ENCODE results near the gene SYPL1. TPM values are rescaled to one million over a fixed set of nuclear protein-coding genes. Genes with fewer than 3 reads are reported as not detected.

Gene SYPL1
- total RNA-seq, 1 experiment from 2014 or later: 27.7 TPM

- DNase-seq: peak; percentile 98
- H3K27me3 ChIP-seq: no peaks in the 10 kb centered on the region
- no peaks in the 10 kb centered on the region for H3K9me3 ChIP-seq
- H3K4me3 ChIP-seq: peak overlapping the region; percentile 31
- H3K36me3 ChIP-seq: no peaks in the 10 kb centered on the region
Measured at GRCh38 chr7:106064771-106065574, 47.1 kb downstream of the SYPL1 start.

DNA sequence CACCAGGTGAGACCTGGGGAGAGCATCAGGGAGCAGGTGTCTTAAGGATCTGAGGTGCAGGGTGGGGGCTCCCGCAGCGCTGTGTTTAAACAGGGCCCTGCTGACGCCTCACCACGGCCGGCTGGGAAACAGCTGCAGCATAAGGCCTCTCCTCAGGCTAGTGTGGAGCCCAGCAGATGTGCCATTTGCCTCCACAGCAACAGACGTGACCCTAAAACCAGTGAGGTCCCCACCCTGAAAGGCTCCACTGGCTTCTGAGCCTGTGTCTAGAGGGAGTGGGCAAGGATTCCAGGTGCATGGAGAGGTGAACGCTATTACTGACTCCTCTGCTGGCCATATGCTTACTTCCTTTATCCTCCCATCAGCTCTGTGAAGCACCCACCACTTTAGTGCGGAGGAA is 47.8 kb downstream of the SYPL1 start:
- DNase-seq: no peak

GRCh38 chr7:106063692-106064091 is 48.4 kb downstream of the SYPL1 start:
- Histone ChIP-seq H3K27me3 (no peaks in the 10 kb centered on the region), H3K9me3 (no peaks in the 10 kb centered on the region), H3K4me3 (no peak overlapping the region), H3K36me3 (no peaks in the 10 kb centered on the region)
- DNase-seq: no peak

More for the DNA sequence above, 47.8 kb downstream of the SYPL1 start:
- Histone ChIP-seq H3K9me3 (no peaks in the 10 kb centered on the region), H3K27me3 (no peaks in the 10 kb centered on the region), H3K4me3 (no peak overlapping the region), H3K36me3 (no peaks in the 10 kb centered on the region)

DNA sequence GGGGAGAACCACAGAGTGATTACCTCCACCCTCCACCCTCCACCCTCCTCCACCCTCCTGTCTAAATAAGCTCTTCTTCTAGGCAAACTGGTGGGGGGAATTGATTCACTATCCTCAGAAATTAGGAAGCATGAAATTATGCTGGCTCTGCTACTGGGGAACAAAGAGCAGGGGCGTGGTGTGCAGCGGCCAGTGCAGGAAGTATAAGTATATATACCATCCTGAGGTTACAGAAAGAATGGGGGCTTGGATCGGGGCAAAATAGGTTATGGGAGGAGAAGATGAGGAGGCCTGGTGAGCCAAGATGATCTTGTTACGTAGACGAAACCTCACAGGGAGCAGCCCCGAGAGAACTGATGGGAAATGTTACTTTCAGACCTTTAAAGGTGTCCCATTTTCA is 49.1 kb downstream of the SYPL1 start:
- no peaks in the 10 kb centered on the region for H3K27me3 ChIP-seq
- no peak overlapping the region for H3K4me3 ChIP-seq
- no peaks in the 10 kb centered on the region for H3K36me3 ChIP-seq
- DNase-seq: no peak
- no peaks in the 10 kb centered on the region for H3K9me3 ChIP-seq

- no peak for DNase-seq
- H3K4me3 ChIP-seq: no peak overlapping the region
- no peaks in the 10 kb centered on the region for H3K36me3 ChIP-seq
- no peaks in the 10 kb centered on the region for H3K27me3 ChIP-seq
- no peaks in the 10 kb centered on the region for H3K9me3 ChIP-seq
Measured at GRCh38 chr7:106062521-106062931, 49.6 kb downstream of the SYPL1 start.

GRCh38 chr7:106062006-106062405 is 50.1 kb downstream of the SYPL1 start:
- no peak overlapping the region for H3K4me3 ChIP-seq
- no peaks in the 10 kb centered on the region for H3K9me3 ChIP-seq
- H3K27me3 ChIP-seq: no peaks in the 10 kb centered on the region
- no peak for DNase-seq
- no peaks in the 10 kb centered on the region for H3K36me3 ChIP-seq

DNA sequence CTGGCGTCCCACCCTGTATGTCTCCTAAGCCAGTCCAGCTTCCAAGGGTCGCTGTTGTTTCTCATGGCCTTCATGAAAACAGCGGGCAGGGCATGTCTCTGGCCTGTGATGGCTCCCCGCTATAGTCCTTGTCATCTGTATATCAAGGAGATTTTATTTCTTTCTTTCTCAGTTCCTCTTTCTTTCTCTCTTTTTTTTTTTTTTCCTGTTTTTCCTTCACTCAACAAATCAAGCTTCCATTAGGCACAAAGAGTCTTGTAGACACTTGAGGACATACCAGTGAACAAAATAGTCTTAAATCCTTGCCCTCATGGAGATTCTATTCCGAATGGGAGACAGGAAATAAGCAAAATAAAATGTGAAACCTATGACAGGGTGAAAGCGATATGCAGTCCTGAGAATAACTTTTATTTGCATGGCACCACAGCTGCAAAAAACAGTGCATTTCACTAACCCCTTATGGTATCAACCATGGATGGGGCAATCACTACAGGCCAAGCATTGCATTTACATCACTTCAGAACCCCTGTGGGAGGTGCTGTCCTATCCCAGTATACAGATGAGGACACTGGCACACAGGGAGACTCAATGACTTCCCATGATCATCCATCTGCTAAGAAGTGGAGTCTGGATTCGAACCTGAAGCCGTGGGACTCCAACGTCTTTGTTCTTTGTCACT is 50.7 kb downstream of the SYPL1 start:
- no peak for DNase-seq
- Histone ChIP-seq H3K9me3 (no peaks in the 10 kb centered on the region), H3K4me3 (no peak overlapping the region)

DNA sequence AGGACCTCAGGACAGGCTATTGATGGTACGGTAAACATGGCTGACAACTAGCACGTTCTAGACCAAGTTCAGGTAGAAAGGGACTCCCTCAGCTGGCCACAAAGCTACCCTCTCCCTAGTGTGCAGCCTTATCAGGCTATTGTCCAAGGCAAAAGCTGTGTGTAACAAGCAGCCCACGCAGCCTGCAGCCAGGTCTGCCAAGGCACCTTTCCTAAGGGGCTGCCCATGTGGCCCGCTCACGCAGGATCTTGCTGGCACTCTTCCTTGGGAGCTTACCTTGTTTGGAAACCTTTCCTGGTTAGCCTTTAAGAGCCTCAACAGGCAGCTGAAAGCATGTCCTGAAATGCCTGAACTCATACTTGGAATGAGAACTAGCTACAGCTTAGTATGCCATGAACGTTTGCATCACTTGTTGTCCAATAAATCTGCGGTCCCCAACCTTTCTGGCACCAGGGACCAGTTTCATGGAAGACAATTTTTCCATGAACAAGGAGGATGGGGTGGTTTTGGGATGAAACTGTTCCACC is 51.7 kb downstream of the SYPL1 start:
- DNase-seq: no peak
- Histone ChIP-seq H3K36me3 (no peaks in the 10 kb centered on the region), H3K27me3 (no peaks in the 10 kb centered on the region), H3K4me3 (no peak overlapping the region), H3K9me3 (no peaks in the 10 kb centered on the region)

More for the DNA sequence above, 50.7 kb downstream of the SYPL1 start:
- H3K36me3 ChIP-seq: no peaks in the 10 kb centered on the region
- no peaks in the 10 kb centered on the region for H3K27me3 ChIP-seq

- no peaks in the 10 kb centered on the region for H3K36me3 ChIP-seq
- no peaks in the 10 kb centered on the region for H3K27me3 ChIP-seq
- H3K4me3 ChIP-seq: no peak overlapping the region
- DNase-seq: no peak
- H3K9me3 ChIP-seq: no peaks in the 10 kb centered on the region
Measured at GRCh38 chr7:106059556-106059955, 52.6 kb downstream of the SYPL1 start.

GRCh38 chr7:106058928-106059324 is 53.2 kb downstream of the SYPL1 start:
- Histone ChIP-seq H3K4me3 (no peak overlapping the region), H3K27me3 (no peaks in the 10 kb centered on the region), H3K36me3 (no peaks in the 10 kb centered on the region), H3K9me3 (no peaks in the 10 kb centered on the region)
- DNase-seq: no peak

GRCh38 chr7:106057962-106058927 is 53.9 kb downstream of the SYPL1 start:
- Histone ChIP-seq H3K27me3 (no peaks in the 10 kb centered on the region), H3K9me3 (no peaks in the 10 kb centered on the region), H3K36me3 (no peaks in the 10 kb centered on the region), H3K4me3 (no peak overlapping the region)
- no peak for DNase-seq

DNA sequence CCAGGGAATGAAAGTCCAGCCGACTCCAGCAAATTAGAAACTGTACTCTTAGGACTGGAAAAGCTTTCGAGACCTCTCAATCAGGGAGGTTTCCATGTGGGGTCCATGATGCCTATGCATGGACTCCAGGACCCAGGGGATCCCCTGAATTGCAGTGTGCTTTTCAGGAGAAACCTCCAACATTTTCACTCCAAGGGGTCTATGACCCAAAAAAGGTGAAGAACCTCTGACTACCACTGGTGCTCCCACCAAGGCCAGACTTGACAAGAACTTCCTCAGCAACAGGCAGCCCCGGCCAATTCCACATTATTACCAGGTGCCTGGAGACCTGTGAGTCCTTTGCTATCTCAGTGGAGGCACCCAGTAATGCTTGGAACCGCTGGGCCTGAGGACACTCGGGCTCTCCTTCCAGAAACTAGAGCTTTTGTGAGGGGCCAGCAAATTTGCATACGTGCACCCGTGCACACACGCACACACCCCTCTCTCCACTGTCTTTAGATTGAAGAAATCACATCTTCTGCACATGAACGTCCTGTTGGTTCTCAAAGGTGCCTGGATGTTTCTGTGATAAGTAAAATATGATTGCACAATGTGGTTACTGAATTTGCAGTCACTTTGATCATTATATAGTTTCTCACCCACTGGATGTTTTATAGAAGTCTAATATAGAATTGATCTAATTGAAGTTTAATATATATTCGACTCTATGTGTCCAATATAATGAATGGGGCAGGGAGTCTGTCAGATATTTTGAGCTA is 54.7 kb downstream of the SYPL1 start:
- Histone ChIP-seq H3K4me3 (no peak overlapping the region), H3K9me3 (no peaks in the 10 kb centered on the region), H3K27me3 (no peaks in the 10 kb centered on the region), H3K36me3 (no peaks in the 10 kb centered on the region)
- no peak for DNase-seq

- Histone ChIP-seq H3K36me3 (no peaks in the 10 kb centered on the region), H3K9me3 (no peaks in the 10 kb centered on the region), H3K27me3 (no peaks in the 10 kb centered on the region), H3K4me3 (no peak overlapping the region)
- peak; percentile 45 for DNase-seq
Measured at GRCh38 chr7:106056513-106057203, 55.5 kb downstream of the SYPL1 start.

- DNase-seq: no peak
Measured at GRCh38 chr7:106054971-106055532, 57.1 kb downstream of the SYPL1 start.

GRCh38 chr7:106054156-106054910 is 57.8 kb downstream of the SYPL1 start:
- no peaks in the 10 kb centered on the region for H3K27me3 ChIP-seq
- no peak for DNase-seq
- H3K36me3 ChIP-seq: no peaks in the 10 kb centered on the region
- no peak overlapping the region for H3K4me3 ChIP-seq
- H3K9me3 ChIP-seq: no peaks in the 10 kb centered on the region

More at GRCh38 chr7:106054971-106055532, 57.1 kb downstream of the SYPL1 start:
- no peaks in the 10 kb centered on the region for H3K36me3 ChIP-seq
- no peak overlapping the region for H3K4me3 ChIP-seq
- no peaks in the 10 kb centered on the region for H3K27me3 ChIP-seq
- no peaks in the 10 kb centered on the region for H3K9me3 ChIP-seq

Measured in MG63 (cell line).